ENCODE results near the gene RNF135.
"Not testable (repeated sequence)": the region's sequence is repeated elsewhere in the genome, so short reads cannot be mapped to it uniquely, and the experiment has no call there.

The RNF135 gene

DNA sequence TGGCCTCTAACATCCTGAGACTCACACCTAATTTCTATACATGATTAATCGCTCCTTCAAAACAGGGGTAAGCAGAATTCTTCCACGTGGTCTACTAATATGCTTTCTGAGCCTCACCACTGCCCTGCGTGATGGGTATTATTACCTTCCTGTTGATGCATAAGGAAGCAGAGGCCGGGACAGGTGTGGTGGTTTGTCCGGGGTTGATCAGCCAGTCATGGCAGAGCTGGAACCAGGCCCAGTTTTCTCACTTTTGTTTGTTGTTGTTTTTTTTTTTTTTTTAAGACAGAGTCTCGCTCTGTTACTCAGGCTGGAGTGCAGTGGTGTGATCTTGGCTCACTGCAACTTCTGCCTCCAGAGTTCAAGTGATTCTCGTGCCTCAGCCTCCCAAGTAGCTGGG lies 31.2 kb downstream of the RNF135 start:
- no peak for DNase-seq (ENCODE audit: low spot score)

DNA sequence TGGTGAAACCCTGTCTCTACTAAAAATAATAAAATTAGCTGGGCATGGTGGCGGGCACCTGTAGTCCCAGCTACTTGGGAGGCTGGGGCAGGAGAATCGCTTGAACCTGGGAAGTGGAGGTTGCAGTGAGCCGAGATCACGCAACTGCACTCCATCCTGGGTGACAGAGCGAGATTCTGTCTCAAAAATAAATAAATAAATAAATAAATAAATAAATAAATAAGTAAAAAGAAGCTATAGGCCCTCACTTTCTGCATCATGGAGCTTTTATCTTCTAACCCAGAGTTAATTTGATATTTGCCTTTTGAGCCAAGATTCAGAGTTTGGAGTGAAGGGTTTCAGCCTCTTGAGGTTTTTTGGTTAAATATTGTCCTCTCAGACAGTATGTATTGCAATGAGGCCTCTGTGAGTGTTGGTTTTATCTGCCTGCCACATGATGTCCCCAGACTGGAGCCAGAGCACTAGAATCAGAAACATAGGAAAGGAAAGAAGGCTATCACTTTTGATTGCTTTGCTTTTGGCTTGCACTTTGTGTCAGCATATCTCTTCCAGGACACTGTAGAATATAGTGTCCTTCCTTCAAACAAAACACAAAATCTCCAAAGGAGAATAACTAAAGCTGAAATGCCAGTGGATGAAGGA lies 32.5 kb downstream of the RNF135 start:
- DNase-seq (ENCODE audit: low spot score): no peak

GRCh38 chr17:31004160-31004559 lies 33.3 kb downstream of the RNF135 start:
- DNase-seq (ENCODE audit: low spot score): no peak

DNA sequence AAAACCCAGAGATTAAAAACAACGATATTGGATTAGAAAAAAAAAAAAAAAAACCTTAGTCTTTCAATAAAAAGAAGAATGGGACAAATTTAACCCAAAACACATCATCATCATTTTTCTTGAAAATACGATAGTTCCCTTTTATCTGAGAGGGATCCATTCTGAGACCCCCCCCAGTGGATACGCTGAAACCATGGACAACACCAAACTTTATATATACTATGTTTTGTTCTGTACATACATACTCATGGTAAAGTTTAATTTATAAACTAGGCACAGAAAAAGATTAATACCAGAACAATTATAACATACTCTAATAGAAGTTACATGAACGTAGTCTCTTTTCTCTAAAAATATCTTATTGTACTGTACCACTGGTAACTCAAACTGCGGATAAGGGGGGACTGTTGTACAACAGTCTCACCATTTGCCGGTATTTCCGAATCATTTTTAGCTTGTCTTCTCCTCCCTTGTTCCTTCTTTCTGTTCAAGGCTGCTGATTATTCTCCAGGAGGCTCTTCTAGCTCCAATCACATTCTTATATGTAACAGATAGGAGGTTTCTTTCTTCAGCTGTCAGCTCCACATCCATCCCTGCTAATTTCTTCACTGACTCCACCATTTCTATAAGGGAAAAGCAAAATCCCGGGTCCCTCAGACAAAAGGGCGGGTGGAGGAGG lies 37.0 kb downstream of the RNF135 start:
- no peak for DNase-seq (ENCODE audit: low spot score)

GRCh38 chr17:31008374-31009041 lies 37.7 kb downstream of the RNF135 start:
- peak; percentile 54 for DNase-seq (ENCODE audit: low spot score)

GRCh38 chr17:31009042-31009702 lies 38.3 kb downstream of the RNF135 start:
- DNase-seq (ENCODE audit: low spot score): peak; percentile 28

GRCh38 chr17:31010014-31010413 lies 39.2 kb downstream of the RNF135 start:
- DNase-seq (ENCODE audit: low spot score): not testable (repeated sequence)

DNA sequence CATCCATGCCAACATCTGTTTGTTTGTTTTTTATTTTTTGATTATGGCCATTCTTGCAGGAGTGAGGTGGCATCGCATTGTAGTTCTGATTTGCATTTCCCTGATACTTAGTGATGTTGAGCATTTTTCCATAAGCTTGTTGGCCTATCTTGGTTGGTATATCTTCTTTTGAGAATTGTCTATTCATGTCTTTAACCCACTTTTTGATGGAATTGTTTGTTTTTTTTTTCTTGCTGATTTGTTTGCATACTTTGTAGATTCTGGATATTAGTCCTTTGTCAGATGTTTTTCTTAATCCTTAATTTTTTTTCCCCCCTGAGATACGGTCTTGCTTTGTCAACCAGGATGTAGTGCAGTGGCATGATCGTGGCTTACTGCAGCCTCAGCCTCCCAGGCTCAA lies 43.0 kb downstream of the RNF135 start:
- no peak for DNase-seq (ENCODE audit: low spot score)

DNA sequence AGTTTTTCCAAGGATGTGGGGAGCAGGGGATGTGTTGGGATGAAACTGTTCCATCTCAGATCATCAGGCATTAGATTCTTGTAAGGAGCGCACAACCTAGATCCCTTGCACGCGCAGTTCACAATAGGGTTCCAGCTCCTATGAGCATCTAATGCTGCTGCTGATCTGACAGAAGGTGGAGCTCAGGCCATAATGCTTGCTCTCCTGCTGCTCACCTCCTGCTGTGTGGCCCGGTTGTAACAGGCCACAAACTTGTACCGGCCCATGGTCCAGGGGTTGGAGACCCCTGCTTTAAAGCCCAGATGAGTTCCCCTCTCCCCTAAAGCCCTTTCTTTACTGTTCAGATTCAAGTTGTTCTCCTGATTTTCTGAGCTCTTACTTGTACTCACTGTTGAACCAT lies 44.8 kb downstream of the RNF135 start:
- DNase-seq (ENCODE audit: low spot score): no peak

DNA sequence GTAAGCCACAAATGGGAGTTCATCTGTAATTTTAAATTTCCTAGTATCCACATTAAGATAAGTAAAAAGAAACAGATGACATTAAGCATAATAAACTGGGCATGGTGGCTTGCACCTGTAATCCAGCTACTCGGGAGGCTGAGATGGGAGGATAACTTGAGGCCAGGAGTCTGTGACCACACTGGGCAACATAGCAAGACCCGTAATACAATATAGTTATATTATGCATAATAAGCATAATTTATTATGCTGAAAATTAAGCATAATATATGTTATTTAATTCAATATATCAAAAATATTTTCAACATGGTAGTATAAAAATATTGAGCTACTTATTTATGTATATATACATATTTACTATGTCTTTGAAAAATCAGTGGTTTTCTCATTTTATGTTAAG lies 48.2 kb downstream of the RNF135 start:
- no peak for DNase-seq (ENCODE audit: low spot score)

DNA sequence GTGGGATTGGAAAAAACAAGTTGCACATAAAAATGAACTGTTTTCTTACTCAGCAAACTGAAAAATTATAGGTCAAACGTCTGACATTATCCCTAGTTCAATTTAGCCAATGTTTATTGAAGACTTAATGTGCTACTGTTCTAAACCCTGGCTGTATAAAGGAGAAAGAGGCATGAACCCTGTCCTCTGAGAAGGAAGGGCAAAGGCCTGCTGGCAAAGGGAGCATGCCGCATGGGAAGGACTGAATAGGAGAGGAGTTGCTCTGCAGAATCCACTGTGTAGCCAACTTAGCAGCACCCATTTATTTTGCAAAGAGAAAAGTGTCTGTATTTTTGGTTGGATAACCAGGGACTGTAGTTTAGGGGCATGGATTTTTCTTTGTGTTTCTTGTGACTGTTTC lies 52.3 kb downstream of the RNF135 start:
- DNase-seq (ENCODE audit: low spot score): not testable (repeated sequence)

GRCh38 chr17:31031841-31032240 lies 61.0 kb downstream of the RNF135 start:
- DNase-seq (ENCODE audit: low spot score): no peak

GRCh38 chr17:31035611-31036010 lies 64.8 kb downstream of the RNF135 start:
- DNase-seq (ENCODE audit: low spot score): not testable (repeated sequence)

GRCh38 chr17:31040837-31041236 lies 70.0 kb downstream of the RNF135 start:
- not testable (repeated sequence) for DNase-seq (ENCODE audit: low spot score)

- DNase-seq (ENCODE audit: low spot score): not testable (repeated sequence)
These were observed 71.5 kb downstream of the RNF135 start for GRCh38 chr17:31042378-31042777.

DNA sequence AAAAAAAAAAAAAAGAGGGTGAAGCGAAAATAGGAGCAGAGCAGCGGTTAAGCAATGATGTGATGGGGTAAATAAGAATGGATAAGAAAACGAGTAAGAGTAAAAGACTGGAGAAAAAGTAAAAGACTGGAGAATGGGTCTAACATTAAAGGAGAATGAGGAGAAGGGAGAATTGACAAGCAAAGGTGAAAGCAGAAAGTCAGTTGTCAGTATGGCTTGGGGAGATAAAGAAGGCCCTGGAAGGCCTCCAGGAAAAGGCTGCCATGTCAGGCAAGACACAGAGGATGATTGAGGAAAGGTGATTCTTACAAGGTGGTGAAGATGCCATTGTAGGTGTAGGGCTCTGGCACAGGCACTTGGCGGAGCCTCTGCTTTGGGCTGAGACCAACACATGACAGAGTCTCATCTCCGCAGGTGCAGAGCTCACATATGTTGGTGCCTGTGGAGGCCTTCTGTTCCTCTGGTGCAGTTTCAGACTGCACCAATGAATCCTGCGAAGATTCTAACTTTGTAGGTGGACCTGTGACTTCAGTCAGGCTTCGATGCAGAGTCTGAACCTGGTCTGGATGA lies 76.1 kb downstream of the RNF135 start:
- not testable (repeated sequence) for DNase-seq (ENCODE audit: low spot score)

- DNase-seq (ENCODE audit: low spot score): no peak
These were observed 77.3 kb downstream of the RNF135 start for GRCh38 chr17:31048142-31048541.

DNA sequence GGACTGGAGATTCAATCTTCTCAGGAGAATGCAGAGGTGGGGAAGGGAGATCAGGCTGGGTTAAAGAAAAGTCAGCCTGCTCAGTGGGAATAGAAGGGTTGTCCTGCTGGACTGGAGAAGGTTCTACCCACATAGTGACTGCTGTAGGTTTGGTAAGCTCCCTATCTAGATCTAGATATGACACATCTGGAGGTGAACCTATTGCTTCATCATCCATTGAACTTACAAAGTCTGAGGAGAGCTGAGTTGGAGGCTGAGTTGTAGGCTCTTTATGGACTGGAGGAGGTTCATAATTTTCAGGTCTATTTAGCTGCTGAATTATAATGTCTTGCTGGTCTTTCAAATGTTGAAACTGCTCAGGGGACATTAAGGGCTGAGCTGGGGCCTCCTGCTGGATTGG lies 77.9 kb downstream of the RNF135 start:
- no peak for DNase-seq (ENCODE audit: low spot score)
